GM19035 (cell line): ENCODE measurements around the gene PDCD10.
A peak's percentile ranks its signal among the peaks of the same experiment; 100 is the strongest.

ENCODE experiments used
- ATAC-seq: cut with Tn5 transposase; IDR thresholded peaks from one replicate; pipeline ENCODE4 v1.9.1; 2021; ENCODE audit not compliant: unreplicated experiment

Gene PDCD10

DNA sequence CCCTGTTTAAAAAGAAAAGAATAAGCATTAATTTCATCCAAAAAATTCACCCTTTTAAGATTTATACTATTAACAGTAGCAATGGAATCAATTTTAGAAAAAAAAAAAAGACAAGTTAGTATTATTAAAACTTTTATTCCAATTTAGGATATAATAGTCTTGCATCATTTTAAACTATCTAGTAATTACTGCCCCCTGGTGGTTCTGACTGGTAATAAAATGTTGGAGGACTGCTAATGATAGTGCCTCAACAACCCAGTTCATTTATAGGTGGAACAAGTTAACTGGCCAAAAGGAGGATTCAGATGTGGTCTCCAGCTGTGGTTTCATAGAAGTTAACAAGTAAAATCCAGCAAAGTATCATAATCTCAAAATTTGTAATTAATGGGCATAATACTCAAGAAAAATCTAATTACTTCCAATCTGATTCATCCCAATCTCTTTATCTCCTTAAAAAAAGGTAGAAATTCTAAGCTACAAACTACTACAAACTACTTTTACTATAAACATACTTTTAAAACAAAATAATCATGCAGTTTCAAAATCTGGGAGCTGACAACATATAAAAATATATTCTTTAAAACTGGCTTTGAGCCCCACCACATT is 50.2 kb downstream of the PDCD10 start:
- ATAC-seq, result peak; percentile 83

DNA sequence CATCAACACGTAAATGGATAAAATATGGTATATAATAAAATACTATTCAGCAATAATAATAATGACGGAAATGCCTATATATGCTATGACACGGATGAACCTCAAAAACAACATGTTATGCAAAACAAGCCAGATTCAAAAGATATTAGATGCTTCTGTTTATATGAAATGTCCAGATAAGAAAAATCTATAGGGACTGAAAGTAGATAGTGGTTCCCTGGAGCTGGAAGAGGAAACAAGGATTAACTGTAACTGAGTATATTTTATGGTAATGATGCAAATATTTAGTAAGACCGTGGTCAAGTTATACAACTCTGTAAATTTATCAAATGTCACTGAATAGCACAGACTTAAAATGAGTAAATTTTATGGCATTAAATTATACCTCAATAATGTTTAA is 55.2 kb downstream of the PDCD10 start:
- ATAC-seq, result no peak

GRCh38 chr3:167675848-167676247 is 58.8 kb downstream of the PDCD10 start:
- no peak for ATAC-seq

- ATAC-seq, result no peak
Observed at GRCh38 chr3:167673221-167673620, 61.5 kb downstream of the PDCD10 start.

DNA sequence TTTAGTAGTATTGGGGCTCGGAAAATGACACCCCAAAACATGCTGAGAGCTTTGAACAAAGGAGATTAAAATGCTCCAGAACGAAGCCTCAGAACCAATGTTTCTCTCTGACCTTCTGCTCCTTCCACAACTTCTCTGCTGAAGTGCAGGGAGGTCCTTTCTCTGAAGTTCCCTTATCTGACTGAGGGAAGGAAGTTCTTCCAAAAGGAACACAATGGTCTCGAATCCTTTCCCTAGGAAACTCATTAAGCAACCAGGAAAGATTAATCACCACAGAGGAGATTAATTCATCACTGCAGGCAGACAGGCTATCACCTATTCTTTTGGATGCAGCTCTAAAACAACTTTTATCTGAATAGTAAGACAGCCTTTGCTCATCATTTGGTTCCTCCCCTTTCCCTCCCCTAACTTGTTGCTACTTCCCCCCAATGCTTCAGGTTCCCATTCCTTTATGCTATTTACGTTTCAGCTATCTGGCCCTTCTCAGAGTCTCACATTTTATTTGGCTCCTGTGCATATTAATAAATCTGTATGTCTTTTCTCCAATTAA is 62.7 kb downstream of the PDCD10 start:
- no peak for ATAC-seq

GRCh38 chr3:167669699-167670098 is 65.0 kb downstream of the PDCD10 start:
- no peak for ATAC-seq

GRCh38 chr3:167668651-167669050 is 66.0 kb downstream of the PDCD10 start:
- no peak for ATAC-seq

DNA sequence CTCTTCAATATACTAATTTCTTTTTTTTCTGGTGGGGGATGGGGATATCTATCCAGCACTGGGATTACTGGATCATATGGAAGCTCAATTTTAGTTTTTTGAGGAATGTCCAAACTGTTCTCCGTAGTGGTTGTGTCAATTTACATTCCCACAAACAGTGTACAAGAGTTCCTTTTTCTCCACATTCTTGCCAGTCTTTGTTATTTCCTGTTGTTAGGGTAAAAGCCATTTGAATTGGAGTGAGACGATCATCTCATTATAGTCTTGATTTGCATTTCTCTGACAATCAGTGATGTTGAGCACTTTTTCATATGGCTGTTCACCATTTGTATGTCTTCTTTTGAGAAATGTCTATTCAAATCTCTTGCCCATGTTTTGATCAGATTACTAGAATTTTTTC is 68.1 kb downstream of the PDCD10 start:
- no peak for ATAC-seq

GRCh38 chr3:167662919-167663400 is 71.7 kb downstream of the PDCD10 start:
- no peak for ATAC-seq

DNA sequence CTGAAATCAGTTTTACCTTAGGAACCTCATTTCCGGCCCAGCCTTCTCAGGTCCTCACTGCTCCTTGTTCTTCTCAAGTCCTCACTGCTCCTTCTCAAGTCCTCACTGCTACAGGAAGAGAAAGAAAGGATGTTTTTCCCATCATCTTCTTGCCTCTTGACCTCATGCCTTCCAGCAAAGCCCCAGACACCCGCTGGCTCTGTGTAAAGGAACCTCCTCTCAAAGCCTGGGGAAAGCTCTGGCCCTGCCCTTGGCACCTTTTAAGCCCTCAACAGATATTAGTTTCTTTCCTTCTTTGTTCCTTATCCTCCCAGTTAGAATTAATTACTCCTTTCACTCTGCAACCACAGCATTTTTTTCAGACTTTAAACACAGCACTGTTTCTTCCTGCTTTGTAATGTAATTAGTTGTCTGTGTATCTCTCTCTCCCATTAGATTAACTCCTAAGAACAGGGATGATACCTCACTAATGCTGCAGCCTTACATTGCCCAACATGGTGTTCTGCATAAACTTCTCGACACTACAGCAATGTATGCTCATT is 76.9 kb downstream of the PDCD10 start:
- no peak for ATAC-seq

DNA sequence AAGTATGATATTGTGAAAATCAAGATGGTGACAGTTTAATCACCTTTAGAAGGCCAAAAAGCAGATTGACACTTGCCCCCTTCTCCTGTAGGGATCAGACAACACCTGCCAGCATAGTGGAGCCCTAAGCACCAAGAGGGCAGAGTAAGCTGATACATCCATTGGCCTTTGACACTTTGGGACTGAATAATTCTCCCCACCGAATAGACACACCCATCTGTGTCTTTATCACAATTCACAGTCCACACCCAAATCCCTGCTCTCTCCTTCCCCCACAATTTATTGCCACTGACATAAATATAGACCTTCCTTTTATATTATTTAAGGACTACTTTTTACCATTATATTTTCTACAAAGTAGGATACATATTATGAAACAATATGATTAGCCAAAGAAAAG is 77.9 kb downstream of the PDCD10 start:
- ATAC-seq, result no peak

DNA sequence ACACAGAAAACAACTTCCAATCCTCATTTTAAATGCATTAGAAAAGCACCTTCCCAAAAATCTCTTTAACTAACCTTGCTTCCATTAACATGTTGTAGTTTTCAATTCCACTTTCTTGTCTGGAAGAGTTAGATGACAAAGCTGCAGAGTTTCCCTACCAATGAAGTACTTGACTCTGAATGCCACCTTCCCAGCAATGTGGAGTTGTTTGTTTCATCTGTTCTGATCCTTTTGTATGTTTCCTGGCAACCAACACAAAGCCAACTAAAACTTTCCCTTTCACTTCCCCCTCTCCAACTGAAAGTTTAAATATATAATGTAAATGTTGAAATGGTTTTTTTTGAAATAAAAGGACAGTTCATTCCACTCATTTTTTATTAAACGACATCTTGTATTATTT is 80.9 kb downstream of the PDCD10 start, which contains the start of gene WDR49:
TSS of gene WDR49 (minus strand) at position 183 of the 400 bp plus-strand sequence. CDS start 517 bp downstream, outside the sequence.
- no peak for ATAC-seq

- ATAC-seq, result no peak
Observed at GRCh38 chr3:167653155-167653554, 81.5 kb downstream of the PDCD10 start.

DNA sequence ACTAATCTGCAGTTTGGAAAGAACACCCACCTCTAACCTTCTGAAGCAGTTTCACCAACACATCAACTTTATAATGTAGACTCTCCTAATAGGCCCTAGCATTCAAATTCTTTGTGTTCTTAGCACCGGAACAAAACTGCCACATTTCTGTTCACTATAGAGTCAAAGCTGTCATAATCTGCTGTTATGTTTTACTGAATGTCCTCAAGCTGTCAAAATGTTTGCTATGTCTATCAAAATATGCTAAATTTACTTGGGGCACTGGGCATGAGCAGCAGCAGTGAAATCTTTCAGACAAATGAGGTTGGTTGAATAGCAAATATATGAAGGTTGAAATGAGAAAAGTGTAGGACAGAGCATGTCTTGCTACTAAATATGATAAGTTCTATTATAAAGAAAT is 82.9 kb downstream of the PDCD10 start:
- no peak for ATAC-seq

DNA sequence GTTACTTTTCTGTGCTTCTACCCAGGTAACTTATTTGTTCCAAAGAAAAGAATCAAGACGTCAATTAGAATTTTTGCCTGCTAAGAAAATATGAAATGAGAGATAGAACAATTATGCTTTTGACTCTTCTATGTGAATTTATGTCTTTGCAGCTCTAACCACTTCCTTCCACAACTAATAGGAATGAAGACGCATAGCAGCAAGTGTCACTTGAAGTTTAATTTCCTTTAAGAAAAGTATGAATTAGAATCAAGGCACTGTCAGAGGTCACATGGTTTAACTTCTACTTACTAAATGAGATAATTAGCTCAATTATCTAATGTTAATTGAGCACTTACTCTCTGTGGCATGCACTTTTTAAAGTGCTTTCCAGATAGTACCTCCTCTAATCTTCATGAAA is 84.2 kb downstream of the PDCD10 start:
- no peak for ATAC-seq

DNA sequence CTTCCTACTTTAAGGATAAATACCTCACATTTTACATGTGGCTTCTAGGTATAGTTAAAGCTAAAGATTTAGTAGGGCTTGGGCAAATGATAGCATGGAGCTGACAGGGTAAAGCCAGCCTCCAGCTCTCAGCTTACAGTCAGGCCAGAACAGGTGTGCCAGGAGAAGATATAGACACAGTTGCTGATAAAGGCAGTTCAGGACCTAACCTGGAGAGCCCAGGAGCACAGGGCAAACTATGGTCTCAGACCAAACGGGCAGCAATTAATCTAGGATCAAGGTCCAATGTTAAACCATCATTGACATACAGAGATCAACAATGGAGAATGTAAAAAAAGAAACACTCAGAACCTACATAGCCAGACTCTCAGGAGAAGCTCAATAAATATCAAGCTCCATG is 84.9 kb downstream of the PDCD10 start:
- ATAC-seq, result no peak

DNA sequence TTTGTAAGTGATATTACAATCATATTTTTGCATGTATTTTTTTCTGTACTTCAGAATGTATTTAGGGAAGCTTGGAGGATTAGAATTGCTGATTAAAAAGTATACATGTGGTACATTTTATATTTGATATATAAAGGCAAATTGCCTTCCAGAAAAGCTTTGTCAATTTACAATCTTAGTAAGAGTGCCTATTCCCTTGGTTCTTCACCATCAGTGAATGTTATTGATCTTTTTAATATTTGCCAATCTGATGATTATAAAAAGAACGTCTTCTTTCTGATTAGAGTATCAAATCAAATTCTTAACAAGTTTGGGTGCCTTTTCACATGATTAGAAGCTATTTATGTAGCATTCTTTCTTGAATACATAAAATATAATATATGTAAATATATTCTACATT is 90.1 kb downstream of the PDCD10 start:
- no peak for ATAC-seq
